AG10803 (cell line): ENCODE data around the gene FMO5.
"Not testable (repeated sequence)": the region's sequence is repeated elsewhere in the genome, so short reads cannot be mapped to it uniquely, and the experiment has no call there.

Experiments
- DNase-seq: peaks from one replicate; pipeline ENCODE4 v3.0.0; 2010; ENCODE audit warnings: low read depth
- H3K4me3 ChIP-seq: 2 replicates; pipeline ENCODE4 v1.5.1; 2011; ENCODE audit warnings: mild to moderate bottlenecking, low read length, control low read depth
- TF ChIP-seq, protein P1 (sequence below): conservative IDR thresholded peaks from 2 replicates; pipeline ENCODE4 v1.5.1; 2011; ENCODE audit warnings: mild to moderate bottlenecking, low read length, control low read depth, inconsistent platforms

Gene FMO5

DNA sequence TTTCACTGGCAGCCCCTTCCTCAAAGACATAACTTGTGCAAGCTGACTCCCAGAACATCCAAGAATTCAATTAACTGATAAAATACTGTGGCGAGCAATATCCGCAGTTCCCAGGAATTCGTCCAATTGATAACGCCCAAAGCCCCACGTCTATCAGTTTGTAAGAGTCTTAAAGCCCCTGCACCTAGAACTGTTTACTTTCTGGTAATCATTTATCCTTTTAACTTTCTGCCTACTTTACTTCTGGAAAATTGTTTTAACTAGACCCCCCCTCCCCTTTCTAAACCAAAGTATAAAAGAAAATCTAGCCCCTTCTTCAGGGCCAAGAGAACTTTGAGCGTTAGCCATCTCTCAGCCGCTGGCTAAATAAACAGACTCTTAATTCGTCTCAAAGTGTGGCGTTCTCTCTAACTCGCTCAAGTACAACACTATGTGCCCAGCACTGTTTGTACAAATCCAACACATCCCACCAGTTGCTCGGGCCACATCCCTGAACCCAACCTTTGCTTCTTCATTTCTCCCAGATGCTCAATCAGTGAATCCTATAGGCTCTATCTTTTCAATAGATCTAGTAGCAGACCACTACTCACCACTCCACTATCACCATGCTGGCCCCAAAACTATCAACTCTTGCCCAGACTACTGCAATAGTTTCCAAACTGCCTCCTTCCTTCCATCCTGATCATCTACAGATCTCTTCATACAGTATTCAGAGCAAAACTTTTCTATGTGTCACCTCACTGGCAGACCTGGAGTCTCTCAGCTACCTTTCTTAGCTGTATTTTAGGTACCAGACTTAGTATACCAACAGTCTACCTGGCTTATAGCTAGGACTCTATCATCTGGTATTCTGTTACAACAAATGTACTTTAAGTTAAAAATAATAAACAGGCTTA is 14.0 kb upstream of the FMO5 start:
- TF ChIP-seq, protein P1, sequence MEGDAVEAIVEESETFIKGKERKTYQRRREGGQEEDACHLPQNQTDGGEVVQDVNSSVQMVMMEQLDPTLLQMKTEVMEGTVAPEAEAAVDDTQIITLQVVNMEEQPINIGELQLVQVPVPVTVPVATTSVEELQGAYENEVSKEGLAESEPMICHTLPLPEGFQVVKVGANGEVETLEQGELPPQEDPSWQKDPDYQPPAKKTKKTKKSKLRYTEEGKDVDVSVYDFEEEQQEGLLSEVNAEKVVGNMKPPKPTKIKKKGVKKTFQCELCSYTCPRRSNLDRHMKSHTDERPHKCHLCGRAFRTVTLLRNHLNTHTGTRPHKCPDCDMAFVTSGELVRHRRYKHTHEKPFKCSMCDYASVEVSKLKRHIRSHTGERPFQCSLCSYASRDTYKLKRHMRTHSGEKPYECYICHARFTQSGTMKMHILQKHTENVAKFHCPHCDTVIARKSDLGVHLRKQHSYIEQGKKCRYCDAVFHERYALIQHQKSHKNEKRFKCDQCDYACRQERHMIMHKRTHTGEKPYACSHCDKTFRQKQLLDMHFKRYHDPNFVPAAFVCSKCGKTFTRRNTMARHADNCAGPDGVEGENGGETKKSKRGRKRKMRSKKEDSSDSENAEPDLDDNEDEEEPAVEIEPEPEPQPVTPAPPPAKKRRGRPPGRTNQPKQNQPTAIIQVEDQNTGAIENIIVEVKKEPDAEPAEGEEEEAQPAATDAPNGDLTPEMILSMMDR: no peak
- H3K4me3 ChIP-seq: no peak overlapping the region
- DNase-seq: no peak

DNA sequence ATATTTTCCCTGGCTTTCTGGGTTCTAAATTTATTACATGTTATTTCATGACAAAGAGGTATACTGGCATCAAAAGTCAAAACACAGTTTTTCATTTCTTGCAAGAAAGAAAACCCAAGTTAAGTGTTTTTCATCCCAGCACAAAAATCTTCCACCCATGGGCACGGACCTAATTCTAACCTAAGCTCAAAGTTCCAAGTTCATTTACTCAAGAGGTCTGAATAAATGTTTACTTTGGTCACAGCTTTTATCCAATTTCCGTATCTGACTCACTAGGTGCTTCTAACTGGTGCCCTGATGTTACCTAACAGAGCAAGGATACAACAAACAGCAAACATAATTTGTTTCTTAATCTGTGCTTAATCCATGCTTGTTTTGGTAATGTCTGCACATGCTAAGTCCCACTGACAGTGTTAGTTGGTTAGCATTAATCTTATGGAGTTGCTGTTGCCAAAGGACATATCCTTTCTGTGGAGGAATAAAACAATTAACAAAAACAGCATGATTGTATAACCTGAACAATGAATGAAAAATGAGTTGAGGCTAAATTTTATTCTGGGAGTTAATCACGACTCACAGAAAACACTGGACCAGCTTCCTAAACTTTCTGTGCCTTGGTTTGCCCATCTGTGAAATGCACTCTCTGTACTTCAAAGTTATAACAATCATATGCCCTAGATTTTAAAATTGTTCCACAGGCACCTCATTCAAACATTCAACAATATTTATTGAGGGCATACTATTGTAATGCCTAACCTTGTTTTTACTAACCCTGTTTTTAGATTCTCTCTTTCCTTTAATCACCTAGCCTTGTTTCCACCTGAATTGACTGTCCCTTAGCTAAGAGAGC is 13.1 kb upstream of the FMO5 start:
- TF ChIP-seq, protein P1: no peak
- no peak for DNase-seq
- H3K4me3 ChIP-seq: no peak overlapping the region

DNA sequence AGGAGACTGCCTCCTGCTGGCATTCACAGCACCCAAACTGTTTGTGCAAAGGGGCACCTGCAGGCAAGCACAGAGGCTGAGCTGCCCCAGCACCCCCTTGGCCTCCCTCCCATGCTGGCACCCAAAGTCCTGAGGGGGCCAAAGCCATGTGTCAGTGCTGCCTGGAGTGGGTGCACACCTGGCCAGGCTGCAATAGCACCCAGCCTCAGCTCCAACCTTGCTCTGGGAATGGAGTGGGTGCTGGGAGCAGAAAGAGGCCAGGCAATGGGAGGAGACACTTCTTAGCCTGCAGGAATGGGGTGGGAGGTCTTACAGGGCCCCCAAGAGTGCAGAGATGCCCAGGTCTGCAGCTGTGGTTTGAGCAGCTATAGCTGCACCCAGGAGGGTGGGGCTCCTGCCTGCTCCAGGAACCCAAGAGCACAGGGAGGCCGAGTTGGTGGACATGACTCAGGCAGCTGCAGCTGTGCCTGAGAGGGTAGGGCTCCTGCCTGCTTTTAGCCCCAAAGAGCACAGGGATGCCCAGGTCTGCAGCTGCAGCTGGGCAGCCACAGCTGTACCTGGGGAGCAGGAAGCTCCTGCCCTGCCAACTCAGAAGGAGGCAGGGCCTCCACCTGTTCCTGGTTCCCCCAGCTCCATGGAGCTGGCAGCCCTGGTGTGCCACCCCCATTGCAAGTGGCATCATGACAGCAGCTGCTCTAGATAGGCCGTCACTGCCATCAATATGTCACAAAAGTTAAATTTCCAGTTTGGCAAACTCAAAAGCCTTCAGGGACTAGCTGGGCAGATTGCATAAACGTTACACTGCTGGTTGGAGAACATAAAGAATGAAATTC is 12.0 kb upstream of the FMO5 start:
- TF ChIP-seq, protein P1: no peak
- DNase-seq: no peak
- H3K4me3 ChIP-seq: no peak overlapping the region

DNA sequence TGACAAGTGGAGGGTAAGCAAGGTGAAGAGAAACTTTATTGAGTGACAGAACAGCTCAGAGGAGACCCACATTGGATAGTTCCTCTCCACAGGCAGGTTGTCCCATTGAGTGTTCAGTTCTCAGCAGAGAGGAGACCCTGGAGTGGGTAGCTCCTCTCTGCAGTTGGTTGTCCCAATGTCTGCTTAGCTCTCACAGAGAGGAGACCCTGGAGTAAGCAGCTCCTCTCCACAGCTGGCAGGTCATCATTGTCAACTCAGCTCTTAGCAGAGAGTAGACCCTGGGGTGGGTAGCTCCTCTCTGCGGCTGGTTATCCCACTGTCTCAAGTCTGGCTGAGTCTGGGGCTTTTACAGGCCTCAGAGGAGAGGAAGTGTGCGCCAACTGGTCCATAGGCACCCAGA is 11.3 kb upstream of the FMO5 start:
- no peak overlapping the region for H3K4me3 ChIP-seq
- TF ChIP-seq, protein P1: no peak
- no peak for DNase-seq

DNA sequence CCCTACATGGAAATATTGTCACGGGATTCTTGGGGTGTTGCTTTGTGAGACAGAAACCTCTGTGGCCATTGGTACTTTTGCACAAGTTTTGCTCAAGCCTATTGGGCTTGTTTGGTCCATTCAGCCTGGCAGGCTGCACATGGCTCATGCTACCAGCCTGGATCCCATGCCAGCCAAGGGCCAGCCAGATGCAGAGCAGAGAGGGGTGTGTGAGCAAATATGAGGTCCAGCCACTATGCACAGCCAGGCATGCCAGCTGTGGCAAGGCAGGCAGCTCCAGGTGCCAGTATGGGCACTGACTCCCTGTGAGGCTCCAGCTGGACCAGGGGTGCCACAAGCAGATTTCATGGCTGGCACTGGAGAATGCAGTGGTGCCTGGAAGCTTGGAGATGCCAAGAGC is 10.7 kb upstream of the FMO5 start:
- DNase-seq: no peak
- no peak overlapping the region for H3K4me3 ChIP-seq
- TF ChIP-seq, protein P1: no peak

DNA sequence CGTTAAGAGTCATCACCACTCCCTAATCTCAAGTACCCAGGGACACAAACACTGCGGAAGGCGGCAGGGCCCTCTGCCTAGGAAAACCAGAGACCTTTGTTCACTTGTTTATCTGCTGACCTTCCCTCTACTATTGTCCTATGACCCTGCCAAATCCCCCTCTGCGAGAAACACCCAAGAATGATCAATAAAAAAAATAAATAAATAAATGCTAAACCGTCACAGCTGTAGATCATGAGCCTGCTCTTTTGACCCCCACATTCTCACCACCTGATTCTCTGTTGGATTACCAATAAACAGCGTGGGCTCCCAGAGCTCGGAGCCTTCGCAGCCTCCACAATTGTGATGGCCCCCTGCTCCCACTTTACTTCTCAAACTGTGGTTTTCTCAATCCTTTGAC is 8.8 kb upstream of the FMO5 start:
- H3K4me3 ChIP-seq: not testable (repeated sequence)

DNA sequence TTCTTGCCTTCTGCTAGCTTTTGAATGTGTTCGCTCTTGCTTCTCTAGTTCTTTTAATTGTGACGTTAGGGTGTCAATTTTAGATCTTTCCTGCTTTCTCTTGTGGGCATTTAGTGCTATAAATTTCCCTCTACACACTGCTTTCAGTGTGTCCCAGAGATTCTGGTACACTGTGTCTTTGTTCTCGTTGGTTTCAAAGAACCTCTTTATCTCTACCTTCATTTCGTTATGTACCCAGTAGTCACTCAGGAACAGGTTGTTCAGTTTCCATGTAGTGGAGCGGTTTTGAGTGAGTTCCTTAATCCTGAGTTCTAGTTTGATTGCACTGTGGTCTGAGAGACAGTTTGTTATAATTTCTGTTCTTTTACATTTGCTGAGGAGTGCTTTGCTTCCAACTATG is 5.9 kb upstream of the FMO5 start:
- DNase-seq: not testable (repeated sequence)

More for the DNA sequence above, 8.8 kb upstream of the FMO5 start:
- DNase-seq: not testable (repeated sequence)

More for the DNA sequence above, 5.9 kb upstream of the FMO5 start:
- H3K4me3 ChIP-seq: not testable (repeated sequence)
